B cell (primary cell): ENCODE data around the gene ZNF212. TPM values are rescaled to one million over a fixed set of nuclear protein-coding genes. Genes with fewer than 3 reads are reported as not detected.

Experiments
- ATAC-seq: fragments of 200-7000 bp; cut with Tn5 transposase; one replicate; pipeline ENCODE4 v1.10.0; 2021; ENCODE audit warnings: low read depth, mild to moderate bottlenecking, moderate number of reproducible peaks, moderate library complexity
- CTCF ChIA-PET: fragments of 350-600 bp; sonication (Branson Sonifier 250); formaldehyde crosslinking; loops from one replicate; lab custom pipeline; 2021; ENCODE audit warnings: antibody characterized with exemption, inconsistent platforms; lab: Charles Lee
- POLR2A ChIA-PET: fragments of 350-600 bp; sonication (Branson Sonifier 250); formaldehyde crosslinking; loops from one replicate; lab custom pipeline; 2021; ENCODE audit warnings: antibody characterized with exemption; lab: Charles Lee
- DNase-seq: peaks from one replicate; pipeline ENCODE4 v3.0.0; 2013
- H2AFZ ChIP-seq: 2 replicates; pipeline ENCODE4 v1.6.1; 2012; ENCODE audit warnings: mild to moderate bottlenecking, low read depth, low read length; ENCODE audit not compliant: insufficient read depth, poor library complexity, severe bottlenecking
- H3K27ac ChIP-seq, 2 donors: 1 replicate in 1 of 2; 2 replicates in 1 of 2; pipeline ENCODE4 v1.5.1; 2012 to 2013; ENCODE audit warnings: low read length in 2 of 2, mild to moderate bottlenecking in 2 of 2, moderate library complexity in 1 of 2
- H3K27me3 ChIP-seq, 4 experiments: fragments of 200-600 bp in 1 of 4; sonication (generic) in 1 of 4; replicated peaks in 1 of 4; 1 replicate in 2 of 4; 2 replicates in 2 of 4; pipeline versions ENCODE4 v1.6.1 to v1.7.0; 2013 to 2016; ENCODE audit warnings: low read length in 3 of 4, mild to moderate bottlenecking in 2 of 4, mixed read lengths in 1 of 4, moderate library complexity in 1 of 4; ENCODE audit not compliant: insufficient read depth in 4 of 4, control insufficient read depth in 3 of 4; ENCODE audit errors: control extremely low read depth in 1 of 4
- H3K36me3 ChIP-seq, 2 experiments: replicated peaks in 1 of 2; 1 replicate in 1 of 2; 2 replicates in 1 of 2; pipeline versions ENCODE4 v1.6.1 to v1.7.1; 2013; ENCODE audit warnings: low read length in 1 of 2; ENCODE audit not compliant: insufficient read depth in 2 of 2, control insufficient read depth in 1 of 2; ENCODE audit errors: control extremely low read depth in 1 of 2, extremely low read depth in 1 of 2
- H3K4me1 ChIP-seq, 2 donors: fragments of 200-600 bp in 1 of 2; sonication (generic) in 1 of 2; 1 replicate in 1 of 2; 2 replicates in 1 of 2; pipeline versions ENCODE4 v1.5.1 to v1.6.1; 2013 to 2017; ENCODE audit warnings: low read length in 2 of 2; ENCODE audit not compliant: control insufficient read depth in 2 of 2, insufficient read depth in 2 of 2
- H3K4me2 ChIP-seq: replicated peaks from 2 replicates; pipeline ENCODE3; 2012; ENCODE audit warnings: mild to moderate bottlenecking, low read depth, low read length; ENCODE audit not compliant: poor library complexity, severe bottlenecking
- H3K4me3 ChIP-seq, 5 experiments: fragments of 200-600 bp in 1 of 5; sonication (generic) in 1 of 5; 1 replicate in 3 of 5; 2 replicates in 2 of 5; pipeline versions ENCODE4 v1.5.1 to v1.7.0; 2011 to 2016; ENCODE audit warnings: low read length in 4 of 5, mild to moderate bottlenecking in 4 of 5, low read depth in 2 of 5, control low read depth in 1 of 5, moderate library complexity in 1 of 5; ENCODE audit not compliant: insufficient read depth in 1 of 5; ENCODE audit errors: control extremely low read depth in 1 of 5, extremely low read depth in 1 of 5
- H3K79me2 ChIP-seq: fragments of 200-600 bp; sonication (generic); one replicate; pipeline ENCODE4 v1.6.0; 2016; ENCODE audit warnings: low read length; ENCODE audit not compliant: control insufficient read depth, insufficient read depth
- H3K9ac ChIP-seq: fragments of 200-600 bp; sonication (generic); 2 replicates; pipeline ENCODE4 v1.6.1; 2017; ENCODE audit warnings: mild to moderate bottlenecking, low read length, moderate library complexity
- H3K9me3 ChIP-seq, 3 donors: one replicate each; pipeline versions ENCODE4 v1.6.1 to v1.7.1; 2013; ENCODE audit warnings: low read length in 2 of 3; ENCODE audit not compliant: control insufficient read depth in 2 of 3, insufficient read depth in 1 of 3; ENCODE audit errors: control extremely low read depth in 1 of 3
- H4K20me1 ChIP-seq: 2 replicates; pipeline ENCODE4 v1.6.0; 2012; ENCODE audit warnings: mild to moderate bottlenecking, low read length; ENCODE audit not compliant: insufficient read depth, control insufficient read depth, poor library complexity, severe bottlenecking
- H3K27ac Mint-ChIP-seq: one replicate; pipeline ENCODE4 v1.8.0; 2021; ENCODE audit warnings: mixed read lengths
- H3K27me3 Mint-ChIP-seq: one replicate; pipeline ENCODE4 v1.8.0; 2021; ENCODE audit warnings: mixed read lengths
- H3K4me1 Mint-ChIP-seq: one replicate; pipeline ENCODE4 v1.8.0; 2021; ENCODE audit warnings: mixed read lengths
- H3K4me3 Mint-ChIP-seq: one replicate; pipeline ENCODE4 v1.8.0; 2021; ENCODE audit warnings: mixed read lengths
- H3K9me3 Mint-ChIP-seq: one replicate; pipeline ENCODE4 v1.8.0; 2022; ENCODE audit warnings: mixed read lengths; ENCODE audit not compliant: insufficient read depth
- CTCF ChIP-seq: fragments of 200-600 bp; IDR thresholded peaks from one replicate; pipeline ENCODE4 v1.8.0; 2022; ENCODE audit warnings: antibody characterized with exemption, mild to moderate bottlenecking
- EZH2 ChIP-seq: IDR thresholded peaks from 2 replicates; pipeline ENCODE4 v1.6.1; 2012; ENCODE audit warnings: borderline replicate concordance, low read depth, mild to moderate bottlenecking, moderate library complexity, low read length; ENCODE audit not compliant: insufficient read depth, poor library complexity, severe bottlenecking
- WGBS: methylation state at CpG from one replicate; pipeline ENCODE4 v1.1.5; 2013; ENCODE audit warnings: missing lambda C conversion rate; ENCODE audit not compliant: insufficient coverage; 5-methylcytosine and 5-hydroxymethylcytosine counted together
- intact Hi-C: fragments of 100-400 bp; cut with micrococcal nuclease; formaldehyde crosslinking; loops from one replicate; pipeline ENCODE4 v1.10.0; 2022
- polyA plus RNA-seq: library from polyadenylated mRNA; depleted of rRNA; stranded (reverse); fragments of >200 nt; gene quantifications from 2 replicates; pipeline ENCODE4 v1.2.3, GENCODE V29; 2012
- total RNA-seq, 2 donors: library from RNA; stranded (reverse); fragments of 120-200 nt in 1 of 2; gene quantifications; 1 replicate in 1 of 2; 2 replicates in 1 of 2; pipeline versions ENCODE4 v1.2.3 to v1.2.4, GENCODE V29; 2013 to 2022

Gene ZNF212
- total and polyA plus RNA-seq, 2 donors (not counting 1 experiment from before 2014, with no cell fraction given), result 8.1 to 22.5 TPM

- Histone ChIP-seq H3K79me2 (no peaks in the 10 kb centered on the region), H3K4me2 (no peak overlapping the region), H2AFZ (no peak overlapping the region), H3K4me3 (no peak overlapping the region), H3K27me3 (no peaks in the 10 kb centered on the region), H3K27ac (no peak overlapping the region), H3K9me3 (peaks cover 0 to 9% (median 3%) of the 10 kb centered on the region in 3 donors), H4K20me1 (no peaks in the 10 kb centered on the region), H3K9ac (no peak overlapping the region), H3K4me1 (no peaks in the 10 kb centered on the region), H3K36me3 (no peaks in the 10 kb centered on the region)
- ATAC-seq (no peak), DNase-seq (no peak)
- WGBS, result 93% methylated on average over 4 of the region's 4 CpGs
- CTCF ChIA-PET, result no interaction called here
- Mint-ChIP-seq H3K27me3 (no peaks in the 10 kb centered on the region), H3K4me1 (no peaks in the 10 kb centered on the region), H3K9me3 (no peaks in the 10 kb centered on the region), H3K27ac (no peak overlapping the region), H3K4me3 (no peak overlapping the region)
- intact Hi-C loops, result no loop called here
- TF ChIP-seq CTCF, result no peak
- no peak for TF ChIP-seq EZH2
- POLR2A ChIA-PET, result no interaction called here
Observed at GRCh38 chr7:149296368-149296767, 56.9 kb downstream of the ZNF212 start.

- POLR2A ChIA-PET, result no interaction called here
- CTCF ChIA-PET, result no interaction called here
Observed at GRCh38 chr7:149297034-149297755, 57.7 kb downstream of the ZNF212 start.

More at GRCh38 chr7:149297034-149297755, 57.7 kb downstream of the ZNF212 start:
- Histone ChIP-seq H3K27me3 (no peaks in the 10 kb centered on the region), H4K20me1 (no peaks in the 10 kb centered on the region), H3K27ac (no peak overlapping the region), H3K4me3 (no peak overlapping the region), H3K9me3 (peaks cover 0 to 9% (median 3%) of the 10 kb centered on the region in 3 donors), H3K4me1 (no peaks in the 10 kb centered on the region), H2AFZ (no peak overlapping the region), H3K4me2 (no peak overlapping the region), H3K79me2 (no peaks in the 10 kb centered on the region), H3K36me3 (no peaks in the 10 kb centered on the region), H3K9ac (no peak overlapping the region)
- intact Hi-C loops, result no loop called here
- no peak overlapping the region for H3K27ac Mint-ChIP-seq
- no peaks in the 10 kb centered on the region for H3K9me3 Mint-ChIP-seq
- 82% methylated on average over 3 of the region's 5 CpGs for WGBS
- ATAC-seq (no peak), DNase-seq (no peak)
- H3K4me1 Mint-ChIP-seq, result no peaks in the 10 kb centered on the region
- TF ChIP-seq CTCF (no peak), EZH2 (no peak)
- H3K4me3 Mint-ChIP-seq, result no peak overlapping the region
- H3K27me3 Mint-ChIP-seq, result no peaks in the 10 kb centered on the region
